Effector CD8-positive, alpha-beta T cell (primary cell): ENCODE data around the gene JDP2.
"Not testable (repeated sequence)": the region's sequence is repeated elsewhere in the genome, so short reads cannot be mapped to it uniquely, and the experiment has no call there.

Source experiments
- DNase-seq: peaks from one replicate; lab custom pipeline; 2025; lab: John Stamatoyannopoulos, UW
- total RNA-seq, 4 experiments: gene quantifications; one replicate each; lab custom pipeline; 2026; lab: John Stamatoyannopoulos, UW

Gene JDP2
- total RNA-seq = 0.18 to 0.88 (median 0.54) reads per million in 4 experiments

DNA sequence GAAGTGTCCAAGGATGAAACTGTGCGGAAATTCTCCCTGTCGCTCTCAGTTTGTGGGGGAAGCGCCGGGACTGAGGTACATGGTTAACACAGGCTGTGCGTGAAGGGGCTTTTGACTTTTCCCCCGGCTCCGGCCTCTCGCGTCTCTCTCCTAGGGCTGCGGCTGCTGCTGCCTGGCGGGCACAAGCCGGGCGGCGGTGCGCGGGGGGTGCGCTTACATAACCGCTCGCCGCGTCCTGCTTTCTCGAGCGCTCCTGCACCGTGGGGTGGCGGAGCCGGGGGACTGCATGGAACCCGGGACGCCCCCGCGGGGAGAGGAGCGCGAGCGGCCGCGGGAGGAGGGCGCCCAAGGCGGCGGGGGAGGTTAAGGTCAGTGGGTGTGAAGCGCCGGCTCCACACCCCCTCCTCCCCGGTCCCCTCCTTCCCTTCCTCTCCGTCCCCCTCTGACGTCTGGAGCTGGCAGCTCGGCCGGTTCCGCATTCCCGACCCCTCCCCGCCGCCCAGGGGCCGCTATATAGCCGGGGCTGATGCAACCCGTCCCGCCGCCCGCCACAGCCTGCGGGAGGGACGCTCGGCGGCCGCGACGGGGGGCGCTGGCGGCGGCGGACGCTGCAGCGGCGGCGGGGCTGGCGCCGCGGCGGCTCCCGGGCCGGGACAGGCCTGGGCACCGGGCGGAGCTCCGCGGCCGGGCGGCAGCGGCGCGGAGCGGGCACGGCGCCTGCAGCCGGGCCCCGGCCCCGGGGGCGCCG is at the start of gene JDP2:
Gene JDP2, plus strand, starts transcription at position 541 of the 748 bp plus-strand sequence. CDS start 9,899 bp downstream, outside the sequence.
- peak; percentile 6 for DNase-seq

DNA sequence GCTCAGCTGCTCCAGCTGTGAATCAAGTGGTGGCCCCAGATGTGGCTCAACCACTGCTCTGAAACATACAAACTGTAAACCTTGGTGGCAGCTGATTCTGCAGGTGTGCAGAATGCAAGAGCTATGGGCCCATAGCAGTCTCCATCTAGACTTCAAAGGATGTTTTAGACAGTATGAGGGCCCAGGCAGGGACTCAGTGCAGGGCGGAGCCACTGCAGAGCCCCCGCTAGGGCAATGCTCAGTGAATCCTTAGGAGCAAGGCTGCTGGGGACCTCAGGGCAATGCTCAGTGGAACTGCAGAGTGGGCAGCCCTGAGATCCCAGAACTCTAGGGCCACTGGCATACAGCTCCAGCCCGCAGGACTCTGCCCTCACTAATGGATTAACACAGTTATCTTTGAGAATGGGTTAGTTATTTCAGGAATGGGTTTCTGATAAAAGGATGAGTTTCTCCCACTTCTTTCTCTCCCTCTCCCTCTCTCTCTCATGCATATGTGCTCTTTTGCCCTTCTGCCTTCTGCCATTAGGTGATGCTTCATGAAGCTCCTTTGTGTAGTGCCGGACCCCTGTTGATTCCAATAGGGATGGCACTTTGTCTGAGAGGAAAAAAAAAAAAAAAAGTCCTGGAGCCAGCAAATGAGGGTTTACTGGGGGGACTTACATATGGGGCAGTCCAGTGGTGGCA is 48.4 kb upstream of the JDP2 start:
- no peak for DNase-seq

DNA sequence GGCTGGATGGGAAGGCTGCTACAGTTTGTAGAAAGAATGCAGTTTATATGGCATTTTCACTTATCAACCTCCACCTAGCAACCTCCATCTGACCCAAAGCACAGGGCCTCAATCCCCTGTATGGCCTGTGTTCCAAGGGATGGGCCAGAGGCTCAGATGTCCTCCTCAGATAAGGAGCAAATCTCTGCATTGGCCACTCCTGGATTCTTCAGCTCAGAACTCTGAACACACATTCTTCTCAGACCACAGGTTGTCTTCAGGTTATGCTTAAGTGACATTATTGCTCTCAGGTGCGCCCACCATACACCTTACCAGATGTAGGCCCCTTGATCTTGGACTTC is 47.9 kb upstream of the JDP2 start:
- DNase-seq = no peak

DNA sequence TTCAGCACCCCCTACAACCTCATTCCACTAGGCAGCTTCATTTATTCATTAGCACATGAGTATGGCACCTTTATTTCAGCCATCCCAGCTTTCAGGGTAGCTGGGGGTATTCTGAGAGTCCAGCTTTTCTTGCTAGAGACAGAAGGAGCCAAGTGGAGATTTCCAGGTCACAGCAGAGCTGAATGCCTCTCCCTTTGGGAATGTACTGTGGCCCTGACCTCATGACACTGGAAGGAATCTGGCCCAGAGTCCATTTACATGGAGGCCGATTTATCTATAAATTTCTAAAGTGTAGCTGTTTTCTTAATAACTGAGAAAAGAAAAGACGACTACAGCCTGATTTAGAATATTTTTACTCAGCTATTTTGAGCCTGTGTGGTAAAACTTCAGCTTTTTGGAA is 47.2 kb upstream of the JDP2 start:
- DNase-seq = no peak

- no peak for DNase-seq
Measured at GRCh38 chr14:75381642-75382041, 46.2 kb upstream of the JDP2 start.

- not testable (repeated sequence) for DNase-seq
Measured at GRCh38 chr14:75383219-75383618, 44.6 kb upstream of the JDP2 start.

- no peak for DNase-seq
Measured at GRCh38 chr14:75383721-75384120, 44.1 kb upstream of the JDP2 start.

- no peak for DNase-seq
Measured at GRCh38 chr14:75389679-75390078, 38.1 kb upstream of the JDP2 start.

DNA sequence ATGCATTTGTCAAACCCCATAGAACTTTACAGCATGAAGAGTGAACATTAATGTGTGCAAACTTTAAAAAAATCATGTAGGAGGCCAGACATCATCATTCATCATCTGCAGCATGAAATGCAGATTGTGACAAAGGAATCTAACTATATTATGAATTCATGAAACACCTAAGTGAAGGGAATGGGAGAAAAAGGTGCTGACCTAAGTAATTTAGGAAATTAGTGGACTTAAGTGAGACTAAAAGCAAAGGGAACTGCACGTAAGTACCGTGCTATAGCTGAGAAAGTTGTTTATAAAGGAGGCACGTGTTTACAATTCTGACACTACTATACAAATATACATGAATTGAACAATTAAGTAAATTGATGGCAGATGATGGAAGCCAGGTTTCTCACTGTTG is 37.6 kb upstream of the JDP2 start:
- no peak for DNase-seq

DNA sequence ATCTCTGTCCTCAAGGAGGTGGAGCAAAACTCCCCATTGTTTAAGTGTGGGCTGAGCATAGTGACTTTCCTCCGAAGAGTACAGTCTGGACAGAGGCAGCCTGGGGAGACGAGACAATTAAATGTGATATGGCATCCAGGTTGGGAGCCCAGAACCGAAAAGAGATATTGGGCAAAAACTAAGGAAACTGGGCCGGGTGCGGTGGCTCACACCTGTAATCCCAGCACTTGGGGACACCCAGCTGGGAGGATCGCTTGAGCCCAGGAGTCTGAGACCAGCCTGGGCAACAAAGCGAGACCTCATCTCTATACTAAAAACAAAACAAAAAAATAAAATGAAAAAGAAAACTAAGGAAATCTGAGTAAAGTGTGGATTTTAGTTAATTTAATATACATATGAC is 35.9 kb upstream of the JDP2 start:
- no peak for DNase-seq

DNA sequence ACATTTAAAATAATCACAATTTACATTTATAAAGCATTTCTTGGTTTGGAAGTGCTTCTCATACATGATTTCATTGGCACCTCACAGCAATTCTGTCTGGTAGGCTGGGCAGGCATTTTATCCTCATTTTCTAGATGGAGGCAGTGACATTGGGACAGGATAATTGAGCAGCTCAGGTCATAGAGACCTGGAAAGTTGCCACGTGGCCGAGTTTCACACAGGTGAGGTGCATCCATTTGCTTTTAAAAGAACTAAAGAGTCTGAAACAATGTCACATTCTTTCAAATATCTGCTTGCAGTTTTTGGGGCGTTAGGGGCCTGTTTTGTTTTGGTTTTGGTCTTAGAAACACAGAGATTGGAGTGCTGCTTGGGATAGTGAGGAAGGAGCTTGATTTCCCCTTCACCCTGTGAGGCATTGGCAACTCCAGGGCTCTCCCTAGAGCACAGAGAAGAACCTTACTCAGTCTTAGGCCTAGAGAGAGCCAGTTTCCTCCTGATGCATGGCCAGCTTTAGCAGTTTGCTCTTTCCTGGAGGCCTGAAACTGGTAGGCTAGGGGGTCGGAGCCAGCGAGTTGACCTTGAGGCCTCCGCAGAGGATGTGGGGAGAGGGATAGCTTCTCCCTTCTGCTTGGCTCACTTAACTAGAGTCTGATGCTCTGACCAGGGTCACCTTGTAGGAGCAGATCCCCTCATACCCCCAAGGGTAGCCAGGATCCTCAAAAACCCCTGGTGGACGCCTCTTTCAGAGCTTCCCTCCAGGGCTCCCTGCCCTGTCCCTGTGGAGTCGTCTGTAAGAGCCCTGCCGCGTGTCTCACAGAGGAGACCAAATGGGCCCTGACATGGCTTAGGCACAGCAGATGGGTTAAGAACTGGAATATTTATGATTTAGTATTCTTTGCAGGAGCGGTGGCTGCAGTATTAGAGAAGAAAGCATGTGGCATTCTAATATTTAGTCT is 34.9 kb upstream of the JDP2 start:
- DNase-seq = no peak

GRCh38 chr14:75393794-75394193 is 34.0 kb upstream of the JDP2 start:
- DNase-seq = no peak

- DNase-seq = no peak
Measured at GRCh38 chr14:75395862-75396261, 32.0 kb upstream of the JDP2 start.

- no peak for DNase-seq
Measured at GRCh38 chr14:75399321-75399720, 28.5 kb upstream of the JDP2 start.

GRCh38 chr14:75399843-75400775 is 27.7 kb upstream of the JDP2 start:
- DNase-seq = no peak

DNA sequence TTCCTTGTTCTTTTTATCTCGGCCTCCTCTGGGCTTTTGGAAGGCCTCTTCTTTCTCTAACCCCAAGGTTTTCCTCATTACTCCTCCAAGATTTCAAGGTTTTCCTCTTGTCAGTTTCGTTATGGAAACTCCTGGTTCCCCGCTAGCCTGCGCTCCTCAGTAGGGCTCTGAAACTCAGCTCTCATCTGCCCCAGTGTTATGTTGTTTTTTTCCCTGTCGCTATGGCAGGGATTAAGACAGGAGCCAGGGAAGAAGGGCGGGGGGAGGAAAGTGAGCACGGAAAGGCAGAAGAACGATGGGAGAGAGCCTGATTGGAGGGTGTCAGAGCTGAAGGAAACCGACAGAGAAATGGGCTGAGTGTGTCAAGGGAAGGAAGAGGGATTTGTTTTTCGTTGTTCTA is 26.5 kb upstream of the JDP2 start:
- no peak for DNase-seq

DNA sequence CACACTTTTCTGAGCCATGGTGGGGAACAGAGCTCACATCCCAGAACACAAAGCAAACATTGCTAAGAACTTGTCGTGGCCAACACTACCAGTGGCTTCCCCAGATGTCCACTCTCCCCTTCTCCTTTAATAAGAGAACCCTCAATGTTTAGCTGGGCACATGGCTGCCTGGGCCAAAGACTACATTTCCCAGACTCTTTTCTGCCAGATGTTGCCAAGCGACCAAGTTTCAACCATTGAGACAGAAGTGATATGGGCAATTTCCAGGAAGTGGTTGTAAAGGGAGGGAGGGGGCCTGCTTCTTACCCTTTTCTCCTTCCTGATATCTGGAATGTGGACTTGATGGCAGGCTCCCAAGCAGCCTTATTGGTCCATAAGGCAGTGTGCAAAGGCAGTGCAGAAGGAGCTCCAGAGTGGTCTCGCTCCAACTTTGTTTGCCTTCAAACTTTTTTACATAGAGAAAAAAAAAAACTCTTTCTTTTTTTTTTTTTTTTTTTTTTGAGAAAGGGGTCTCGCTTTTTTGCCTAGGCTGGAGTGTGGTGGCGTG is 24.9 kb upstream of the JDP2 start:
- no peak for DNase-seq

DNA sequence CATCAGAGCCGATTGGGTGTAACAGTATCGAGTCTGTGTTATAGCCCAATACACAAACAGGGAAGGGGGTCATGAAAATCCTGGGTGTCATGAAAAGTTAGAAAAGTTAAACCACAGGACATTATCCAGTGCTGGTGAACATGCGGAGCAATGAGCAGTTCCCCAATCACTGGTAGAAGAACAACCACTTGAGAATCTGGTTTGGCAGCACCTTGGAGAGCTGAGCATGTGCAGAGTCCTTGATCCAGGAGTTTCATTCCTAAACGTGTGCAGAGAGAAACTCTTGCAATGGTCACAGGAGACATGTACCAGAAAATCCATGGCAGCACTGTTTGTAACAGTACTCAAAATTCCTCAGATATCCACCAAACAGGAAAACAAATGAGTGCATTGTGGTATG is 23.0 kb upstream of the JDP2 start:
- no peak for DNase-seq

GRCh38 chr14:75406102-75406501 is 21.7 kb upstream of the JDP2 start:
- no peak for DNase-seq

DNA sequence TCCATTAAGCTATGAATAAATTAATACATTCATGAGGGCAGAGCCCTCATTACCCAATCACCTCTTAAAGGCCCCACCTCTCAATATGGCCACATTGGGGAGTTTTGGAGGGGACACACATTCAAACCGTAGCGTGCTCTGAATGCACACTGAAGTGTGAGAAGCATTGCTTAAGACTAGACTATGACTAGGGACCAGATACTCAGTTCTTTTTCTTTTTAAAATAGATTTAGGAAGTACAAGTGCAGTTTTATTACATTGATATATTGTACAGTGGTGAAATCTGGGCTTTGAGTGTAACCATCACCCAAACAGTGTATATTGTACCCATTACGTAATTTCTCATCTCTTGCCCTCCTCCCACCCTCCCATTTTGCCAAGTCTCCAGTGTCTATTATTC is 21.0 kb upstream of the JDP2 start:
- DNase-seq = no peak
